ENCODE results near the gene CD93.

GRCh38 chr20:23062632-23063031 is 23.5 kb downstream of the CD93 start:
- TF ChIP-seq CTCF (IDR thresholded peaks at IDR 0.05) (no peak), POLR2AphosphoS5 (IDR thresholded peaks at IDR 0.05) (no peak)

All from transverse colon (tissue), 4 donors.